ENCODE data around the gene LSAMP. TPM values are rescaled to one million over a fixed set of nuclear protein-coding genes. Genes with fewer than 3 reads are reported as not detected.

The LSAMP gene
- total and polyA plus RNA-seq, 5 donors from 2014 or later: not detected

- Histone ChIP-seq H3K4me3 (ENCODE audit: low read depth, low read length) (no peak overlapping the region), H3K9me3 (ENCODE audit: control insufficient read depth in 2 of 2, low read length in 2 of 2) (no peaks in the 10 kb centered on the region), H3K27me3 (ENCODE audit: control insufficient read depth, insufficient read depth, low read length) (no peaks in the 10 kb centered on the region), H3K4me1 (ENCODE audit: control insufficient read depth, insufficient read depth, low read length, poor library complexity, severe bottlenecking) (no peaks in the 10 kb centered on the region), H3K27ac (ENCODE audit: insufficient read depth, low read length, poor library complexity, severe bottlenecking) (no peak overlapping the region), H3K36me3 (ENCODE audit: control insufficient read depth, insufficient read depth, low read length) (no peaks in the 10 kb centered on the region)
- Mint-ChIP-seq H3K9me3 (peaks cover 0 to 7% (median 2%) of the 10 kb centered on the region in 7 donors), H3K4me1 (no peaks in the 10 kb centered on the region), H3K27ac (no peak overlapping the region), H3K27me3 (no peaks in the 10 kb centered on the region), H3K36me3 (no peaks in the 10 kb centered on the region), H3K4me3 (no peak overlapping the region)
- ATAC-seq (ENCODE audit: low read depth in 2 of 2): no peak
- DNase-seq: no peak
These were observed 292.1 kb downstream of the LSAMP start for GRCh38 chr3:116153174-116153573.

DNA sequence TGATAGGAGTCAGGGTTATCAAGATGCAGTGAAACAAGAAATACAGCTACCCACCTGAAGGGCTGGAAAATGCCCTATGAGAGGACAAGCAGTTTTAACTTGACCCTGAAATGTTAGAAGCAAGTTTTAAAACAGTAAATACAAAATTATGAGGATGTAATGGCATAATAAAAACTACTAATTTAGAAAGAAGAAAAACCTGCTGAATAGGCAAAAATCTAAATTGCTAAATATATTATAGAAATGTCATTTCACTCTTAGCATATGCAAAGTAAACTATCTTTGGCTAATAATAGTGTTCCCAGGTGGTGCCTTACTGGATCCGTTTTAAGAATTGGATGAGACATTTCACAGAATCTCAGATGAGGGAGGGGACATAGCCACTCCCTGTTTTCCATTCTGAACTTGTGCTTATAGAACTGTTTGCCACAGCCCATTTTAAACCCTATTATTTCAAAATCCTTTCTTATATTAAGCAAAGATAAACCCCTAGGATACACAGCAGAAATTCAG lies 294.6 kb downstream of the LSAMP start:
- Histone ChIP-seq H3K9me3 (ENCODE audit: control insufficient read depth in 2 of 2, low read length in 2 of 2) (peaks cover 0 to 3% of the 10 kb centered on the region in 2 experiments), H3K36me3 (ENCODE audit: control insufficient read depth, insufficient read depth, low read length) (no peaks in the 10 kb centered on the region), H3K4me1 (ENCODE audit: control insufficient read depth, insufficient read depth, low read length, poor library complexity, severe bottlenecking) (no peaks in the 10 kb centered on the region), H3K4me3 (ENCODE audit: low read depth, low read length) (no peak overlapping the region), H3K27me3 (ENCODE audit: control insufficient read depth, insufficient read depth, low read length) (no peaks in the 10 kb centered on the region), H3K27ac (ENCODE audit: insufficient read depth, low read length, poor library complexity, severe bottlenecking) (no peak overlapping the region)
- Mint-ChIP-seq H3K4me1 (no peaks in the 10 kb centered on the region), H3K27ac (peak overlapping the region in 1 of 3 donors; percentile 50), H3K36me3 (no peaks in the 10 kb centered on the region), H3K27me3 (no peaks in the 10 kb centered on the region), H3K9me3 (peaks cover 0 to 17% (median 2%) of the 10 kb centered on the region in 7 donors), H3K4me3 (no peak overlapping the region)
- ATAC-seq (ENCODE audit: low read depth in 2 of 2) (no peak), DNase-seq (no peak)

DNA sequence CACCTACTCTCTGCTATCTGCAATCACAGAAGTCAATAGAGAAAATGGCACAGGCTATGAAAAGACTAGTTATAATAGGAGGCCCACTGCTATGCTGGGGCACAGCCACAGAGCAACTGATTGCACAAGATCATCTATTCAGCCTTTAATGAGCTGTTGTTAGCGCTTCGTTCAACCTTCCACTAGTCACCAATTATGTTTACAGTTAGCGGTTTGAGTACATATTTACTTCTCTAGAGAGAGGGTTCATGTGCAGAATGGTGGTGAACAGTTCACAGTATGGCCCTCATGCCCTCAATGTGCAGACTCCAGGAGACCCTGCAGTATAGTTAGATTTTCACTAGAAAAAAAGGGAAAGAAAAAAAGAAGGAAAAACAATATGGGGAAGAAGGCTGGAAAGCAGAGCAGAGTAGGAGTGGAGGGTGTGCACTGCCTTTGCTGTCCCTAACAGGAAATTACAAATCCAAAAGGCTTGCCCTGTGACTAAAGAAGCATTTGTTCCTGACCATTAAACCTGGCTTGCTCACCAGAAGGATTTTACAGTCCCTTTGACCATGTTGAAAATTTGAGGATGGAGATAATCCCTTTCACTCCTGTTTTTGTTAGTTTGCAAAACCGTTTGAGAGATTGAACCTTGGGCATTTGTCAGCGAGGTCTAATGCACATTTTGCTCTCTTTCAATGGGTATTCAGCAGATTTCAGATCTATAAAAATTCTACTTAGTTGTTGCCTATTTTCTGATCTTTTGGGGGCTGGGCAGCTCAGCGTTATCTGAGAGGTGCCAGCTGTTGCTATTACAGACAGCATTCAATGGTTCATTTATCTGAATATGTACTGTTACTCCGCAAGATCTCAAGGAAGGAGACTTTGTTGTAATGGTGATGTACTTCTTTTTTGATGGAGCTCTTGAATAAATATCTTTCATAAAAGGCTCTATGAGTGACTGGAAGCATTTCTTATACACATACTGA lies 296.1 kb downstream of the LSAMP start:
- H3K27ac ChIP-seq (ENCODE audit: insufficient read depth, low read length, poor library complexity, severe bottlenecking): no peak overlapping the region
- H3K4me3 ChIP-seq (ENCODE audit: low read depth, low read length): no peak overlapping the region
- no peaks in the 10 kb centered on the region for H3K4me1 ChIP-seq (ENCODE audit: control insufficient read depth, insufficient read depth, low read length, poor library complexity, severe bottlenecking)
- Mint-ChIP-seq H3K27ac (no peak overlapping the region), H3K4me1 (no peaks in the 10 kb centered on the region), H3K4me3 (no peak overlapping the region), H3K36me3 (no peaks in the 10 kb centered on the region), H3K9me3 (peaks cover 0 to 17% (median 4%) of the 10 kb centered on the region in 7 donors), H3K27me3 (no peaks in the 10 kb centered on the region)
- no peaks in the 10 kb centered on the region for H3K27me3 ChIP-seq (ENCODE audit: control insufficient read depth, insufficient read depth, low read length)
- DNase-seq (no peak), ATAC-seq (ENCODE audit: low read depth in 2 of 2) (no peak)
- H3K36me3 ChIP-seq (ENCODE audit: control insufficient read depth, insufficient read depth, low read length): no peaks in the 10 kb centered on the region
- H3K9me3 ChIP-seq (ENCODE audit: control insufficient read depth in 2 of 2, low read length in 2 of 2): peaks cover 0 to 3% of the 10 kb centered on the region in 2 experiments

DNA sequence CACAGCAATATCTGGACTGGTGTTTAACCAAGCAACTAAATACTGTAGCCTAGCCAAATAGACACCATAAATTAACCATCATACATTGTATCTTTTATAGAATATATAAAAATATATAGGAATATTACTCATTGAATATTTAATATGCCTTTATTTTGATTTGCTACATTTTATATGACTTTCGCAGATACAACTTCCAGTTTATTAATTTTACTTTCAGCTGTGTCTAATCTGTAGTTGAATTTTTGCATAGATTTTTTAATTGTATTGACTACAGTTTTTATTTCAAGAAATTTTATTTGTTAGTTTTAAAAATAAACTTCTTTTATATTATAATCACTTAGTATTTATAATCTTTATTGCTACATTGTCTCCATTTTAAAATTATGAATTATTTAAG lies 299.7 kb downstream of the LSAMP start:
- no peaks in the 10 kb centered on the region for H3K27me3 ChIP-seq (ENCODE audit: control insufficient read depth, insufficient read depth, low read length)
- peaks cover 0 to 14% (median 3%) of the 10 kb centered on the region in 7 donors for H3K9me3 Mint-ChIP-seq
- no peaks in the 10 kb centered on the region for H3K4me1 ChIP-seq (ENCODE audit: control insufficient read depth, insufficient read depth, low read length, poor library complexity, severe bottlenecking)
- no peak overlapping the region for H3K4me3 Mint-ChIP-seq
- H3K36me3 ChIP-seq (ENCODE audit: control insufficient read depth, insufficient read depth, low read length): no peaks in the 10 kb centered on the region
- H3K36me3 Mint-ChIP-seq: no peaks in the 10 kb centered on the region
- peaks cover 0 to 3% of the 10 kb centered on the region in 2 experiments for H3K9me3 ChIP-seq (ENCODE audit: control insufficient read depth in 2 of 2, low read length in 2 of 2)
- H3K4me1 Mint-ChIP-seq: no peaks in the 10 kb centered on the region
- H3K27me3 Mint-ChIP-seq: no peaks in the 10 kb centered on the region
- no peak overlapping the region for H3K4me3 ChIP-seq (ENCODE audit: low read depth, low read length)
- ATAC-seq (ENCODE audit: low read depth in 2 of 2) (no peak), DNase-seq (no peak)
- H3K27ac Mint-ChIP-seq: no peak overlapping the region
- no peak overlapping the region for H3K27ac ChIP-seq (ENCODE audit: insufficient read depth, low read length, poor library complexity, severe bottlenecking)

- Histone ChIP-seq H3K36me3 (ENCODE audit: control insufficient read depth, insufficient read depth, low read length) (no peaks in the 10 kb centered on the region), H3K4me3 (ENCODE audit: low read depth, low read length) (no peak overlapping the region), H3K27ac (ENCODE audit: insufficient read depth, low read length, poor library complexity, severe bottlenecking) (no peak overlapping the region), H3K27me3 (ENCODE audit: control insufficient read depth, insufficient read depth, low read length) (no peaks in the 10 kb centered on the region), H3K9me3 (ENCODE audit: control insufficient read depth in 2 of 2, low read length in 2 of 2) (peaks cover 0 to 3% of the 10 kb centered on the region in 2 experiments), H3K4me1 (ENCODE audit: control insufficient read depth, insufficient read depth, low read length, poor library complexity, severe bottlenecking) (no peaks in the 10 kb centered on the region)
- Mint-ChIP-seq H3K27ac (no peak overlapping the region), H3K4me1 (no peaks in the 10 kb centered on the region), H3K27me3 (no peaks in the 10 kb centered on the region), H3K36me3 (no peaks in the 10 kb centered on the region), H3K4me3 (no peak overlapping the region), H3K9me3 (peaks cover 0 to 9% (median 2%) of the 10 kb centered on the region in 7 donors)
- no peak for DNase-seq
- ATAC-seq (ENCODE audit: low read depth in 2 of 2): no peak
These were observed 303.6 kb downstream of the LSAMP start for GRCh38 chr3:116141724-116142123.

DNA sequence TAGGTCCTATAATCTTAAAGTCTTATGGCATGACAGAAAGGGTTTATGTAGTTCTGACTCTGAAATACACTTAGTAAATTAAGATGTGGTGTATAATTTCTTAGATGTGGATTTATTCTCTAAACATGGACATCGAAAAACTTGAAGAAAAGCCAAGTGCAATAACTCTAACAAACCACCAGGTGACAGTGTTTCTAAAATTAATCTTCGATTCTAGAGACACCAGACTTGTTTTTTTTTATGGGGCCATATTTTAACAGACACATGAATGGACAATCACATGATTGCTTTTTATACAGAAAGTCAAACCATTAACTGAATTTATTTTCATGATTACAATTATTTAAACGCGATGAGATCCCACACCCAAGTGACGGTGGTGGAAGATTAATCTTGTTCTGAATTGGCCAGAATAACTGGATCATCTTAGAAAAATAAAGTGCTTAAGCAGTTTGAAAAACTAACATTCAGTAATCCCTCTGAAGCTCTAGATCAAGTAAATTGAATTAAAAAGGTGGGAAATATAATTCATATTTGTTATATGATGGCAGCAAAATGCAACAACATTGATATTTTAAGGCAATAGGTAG lies 305.1 kb downstream of the LSAMP start:
- Histone ChIP-seq H3K4me3 (ENCODE audit: low read depth, low read length) (no peak overlapping the region), H3K4me1 (ENCODE audit: control insufficient read depth, insufficient read depth, low read length, poor library complexity, severe bottlenecking) (no peaks in the 10 kb centered on the region), H3K27me3 (ENCODE audit: control insufficient read depth, insufficient read depth, low read length) (no peaks in the 10 kb centered on the region), H3K27ac (ENCODE audit: insufficient read depth, low read length, poor library complexity, severe bottlenecking) (no peak overlapping the region), H3K9me3 (ENCODE audit: control insufficient read depth in 2 of 2, low read length in 2 of 2) (no peaks in the 10 kb centered on the region), H3K36me3 (ENCODE audit: control insufficient read depth, insufficient read depth, low read length) (no peaks in the 10 kb centered on the region)
- ATAC-seq (ENCODE audit: low read depth in 2 of 2): no peak
- no peaks in the 10 kb centered on the region for H3K4me1 Mint-ChIP-seq
- no peaks in the 10 kb centered on the region for H3K27me3 Mint-ChIP-seq
- H3K27ac Mint-ChIP-seq: no peak overlapping the region
- no peak overlapping the region for H3K4me3 Mint-ChIP-seq
- no peaks in the 10 kb centered on the region for H3K36me3 Mint-ChIP-seq
- DNase-seq: peak in 1 of 3 donors; percentile 4
- H3K9me3 Mint-ChIP-seq: peaks cover 0 to 3% (median 0%) of the 10 kb centered on the region in 7 donors

GRCh38 chr3:116139641-116140040 lies 305.6 kb downstream of the LSAMP start:
- H3K4me1 ChIP-seq (ENCODE audit: control insufficient read depth, insufficient read depth, low read length, poor library complexity, severe bottlenecking): no peaks in the 10 kb centered on the region
- Mint-ChIP-seq H3K36me3 (no peaks in the 10 kb centered on the region), H3K4me1 (no peaks in the 10 kb centered on the region), H3K9me3 (peaks cover 0 to 2% (median under 1%) of the 10 kb centered on the region in 7 donors), H3K27me3 (no peaks in the 10 kb centered on the region), H3K27ac (no peak overlapping the region), H3K4me3 (no peak overlapping the region)
- H3K4me3 ChIP-seq (ENCODE audit: low read depth, low read length): no peak overlapping the region
- H3K9me3 ChIP-seq (ENCODE audit: control insufficient read depth in 2 of 2, low read length in 2 of 2): no peaks in the 10 kb centered on the region
- DNase-seq: no peak
- no peak overlapping the region for H3K27ac ChIP-seq (ENCODE audit: insufficient read depth, low read length, poor library complexity, severe bottlenecking)
- ATAC-seq (ENCODE audit: low read depth in 2 of 2): no peak
- H3K36me3 ChIP-seq (ENCODE audit: control insufficient read depth, insufficient read depth, low read length): no peaks in the 10 kb centered on the region
- H3K27me3 ChIP-seq (ENCODE audit: control insufficient read depth, insufficient read depth, low read length): no peaks in the 10 kb centered on the region
